GM10266 (cell line): ENCODE results near the gene CSTB.
"Not testable (repeated sequence)": the region's sequence is repeated elsewhere in the genome, so short reads cannot be mapped to it uniquely, and the experiment has no call there.

ENCODE experiments used
- DNase-seq: peaks from one replicate; pipeline ENCODE4 v3.0.0; 2012; ENCODE audit errors: extremely low spot score
- CTCF ChIP-seq: IDR thresholded peaks from 2 replicates; pipeline ENCODE4 v1.5.1; 2012; ENCODE audit warnings: mild to moderate bottlenecking, low read depth; ENCODE audit not compliant: control insufficient read depth, insufficient read depth; ENCODE audit errors: missing control alignments

Gene CSTB

DNA sequence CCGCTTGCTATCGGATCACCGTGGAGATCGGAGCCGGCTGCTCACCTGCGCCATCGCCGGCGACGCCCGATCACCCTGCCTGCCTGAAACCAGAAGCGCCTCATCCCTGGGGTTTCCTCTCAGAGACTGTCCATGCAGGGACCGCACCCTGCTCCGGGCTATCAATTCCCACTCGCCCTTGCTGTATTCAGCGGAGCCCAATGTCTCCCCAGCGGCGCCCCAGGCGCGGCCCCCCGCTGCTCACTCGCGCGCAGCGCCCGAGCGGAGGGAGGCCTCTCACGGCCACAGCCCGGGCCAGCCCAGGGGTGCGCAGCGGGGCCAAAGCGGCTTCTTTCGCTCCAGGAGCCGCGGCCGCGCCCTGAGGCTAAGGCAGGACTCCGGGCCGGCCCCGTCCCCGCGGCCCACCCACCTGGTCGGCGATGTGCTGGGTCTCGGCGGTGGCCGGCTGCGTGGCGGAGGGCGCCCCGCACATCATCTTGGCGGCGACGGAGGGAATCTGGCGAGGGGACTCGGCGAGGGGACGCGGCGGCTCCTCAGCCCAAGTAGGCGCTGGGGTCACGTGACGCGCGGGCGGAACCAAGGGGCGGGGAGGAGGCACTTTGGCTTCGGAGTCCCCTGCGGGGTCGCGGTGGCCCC, at the start of gene CSTB:
Gene CSTB, minus strand, starts transcription at position 514 of the 636 bp plus-strand sequence. Its CDS starts 39 bp downstream, at position 475.
- TF ChIP-seq CTCF = no peak
- DNase-seq = peak; percentile 94

- TF ChIP-seq CTCF = no peak
Measured at GRCh38 chr21:43825242-43825935, 49.3 kb upstream of the CSTB start.

GRCh38 chr21:43824333-43825241, 48.5 kb upstream of the CSTB start:
- TF ChIP-seq CTCF = no peak
- no peak for DNase-seq

More at GRCh38 chr21:43825242-43825935, 49.3 kb upstream of the CSTB start:
- no peak for DNase-seq

DNA sequence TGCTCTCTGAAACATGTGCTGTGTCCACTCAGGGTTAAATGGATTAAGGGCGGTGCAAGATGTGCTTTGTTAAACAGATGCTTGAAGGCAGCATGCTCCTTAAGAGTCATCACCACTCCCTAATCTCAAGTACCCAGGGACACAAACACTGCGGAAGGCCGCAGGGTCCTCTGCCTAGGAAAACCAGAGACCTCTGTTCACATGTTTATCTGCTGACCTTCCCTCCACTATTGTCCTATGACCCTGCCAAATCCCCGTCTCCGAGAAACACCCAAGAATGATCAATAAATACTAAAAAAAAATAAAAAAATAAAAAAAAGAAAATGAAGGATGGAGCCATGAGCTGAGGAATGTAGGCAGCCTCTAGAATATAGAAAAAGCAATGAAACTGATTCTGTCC, 46.6 kb upstream of the CSTB start:
- not testable (repeated sequence) for DNase-seq

DNA sequence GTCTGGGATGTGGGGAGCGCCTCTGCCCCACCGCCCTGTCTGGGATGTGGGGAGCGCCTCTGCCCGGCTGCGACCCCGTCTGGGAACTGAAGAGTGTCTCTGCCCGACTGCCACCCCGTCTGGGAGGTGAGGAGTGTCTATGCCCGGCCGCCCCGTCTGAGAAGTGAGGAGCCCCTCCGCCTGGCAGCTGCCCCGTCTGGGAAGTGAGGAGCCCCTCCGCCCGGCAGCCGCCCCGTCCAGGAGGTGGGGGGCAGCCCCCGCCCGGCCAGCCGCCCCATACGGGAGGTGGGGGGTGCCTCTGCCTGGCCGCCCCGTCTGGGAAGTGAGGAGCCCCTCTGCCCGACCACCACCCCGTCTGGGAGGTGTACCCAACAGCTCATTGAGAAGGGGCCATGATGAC, 46.1 kb upstream of the CSTB start:
- not testable (repeated sequence) for DNase-seq

GRCh38 chr21:43820466-43820865, 44.4 kb upstream of the CSTB start:
- no peak for TF ChIP-seq CTCF
- DNase-seq = no peak

DNA sequence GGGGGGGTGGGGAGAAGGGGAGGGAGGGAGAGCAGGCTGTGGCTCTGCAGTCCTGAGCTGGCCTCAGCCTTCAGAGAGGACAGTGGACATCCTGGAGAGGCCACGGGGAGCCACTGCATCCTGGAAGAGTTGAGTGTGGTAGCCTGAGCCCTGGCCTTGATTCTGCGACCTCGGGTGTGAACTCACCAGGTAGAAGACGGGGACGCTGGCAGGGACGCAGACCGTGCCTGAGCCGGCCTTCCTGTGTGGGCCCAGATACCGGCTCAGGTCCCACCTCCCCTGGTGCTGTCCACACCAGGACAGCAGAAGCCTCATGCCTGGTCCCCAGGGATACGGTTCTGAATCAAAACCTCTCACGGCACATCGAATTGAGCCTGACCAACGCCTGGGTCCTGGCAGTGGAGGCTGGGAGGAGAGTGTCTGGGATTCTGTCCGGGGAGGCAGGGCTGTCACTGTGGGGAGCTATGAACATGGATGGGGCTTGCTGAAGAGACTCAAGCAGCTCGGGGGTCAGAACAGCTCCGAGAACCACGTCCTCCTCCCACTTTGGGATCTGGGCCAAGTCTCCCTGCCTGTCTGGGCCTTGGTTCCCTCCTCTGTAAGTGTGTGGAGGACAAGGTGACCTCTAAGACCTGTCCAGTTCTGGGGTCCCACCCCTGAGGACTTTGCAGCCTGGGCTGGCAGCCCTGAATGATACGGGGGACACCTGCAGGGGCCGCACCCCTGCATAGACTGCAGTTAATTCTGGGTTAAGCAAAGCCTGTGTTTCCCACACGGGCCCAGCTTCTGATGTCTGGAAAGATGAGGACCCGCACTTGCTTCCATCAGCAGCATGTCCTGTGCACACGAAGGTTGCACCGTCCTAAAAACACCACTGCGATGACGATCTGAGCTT, 43.6 kb upstream of the CSTB start:
- no peak for TF ChIP-seq CTCF
- no peak for DNase-seq
